ENCODE measurements around the gene ANKRD37. TPM values are rescaled to one million over a fixed set of nuclear protein-coding genes. Genes with fewer than 3 reads are reported as not detected.

The ANKRD37 gene
- total and polyA plus RNA-seq, 12 donors = 7.6 to 28.6 (median 13.7) TPM

- DNase-seq = no peak
- Histone ChIP-seq H3K36me3 (no peaks in the 10 kb centered on the region), H3K27me3 (peaks cover 0 to 4% (median 0%) of the 10 kb centered on the region in 7 donors), H3K9me3 (no peaks in the 10 kb centered on the region), H3K27ac (no peak overlapping the region), H3K4me1 (no peaks in the 10 kb centered on the region), H3K4me3 (no peak overlapping the region)
- no peak for ATAC-seq
- no peak for TF ChIP-seq CTCF (IDR thresholded peaks at IDR 0.05)
- intact Hi-C loops (cut with DNase I) = no loop called here
Observed at GRCh38 chr4:185437809-185438208, 41.2 kb downstream of the ANKRD37 start.

GRCh38 chr4:185441479-185441878, 44.8 kb downstream of the ANKRD37 start:
- no peak for ATAC-seq
- intact Hi-C loops (cut with DNase I) = no loop called here
- DNase-seq = no peak
- Histone ChIP-seq H3K27me3 (no peaks in the 10 kb centered on the region), H3K36me3 (no peaks in the 10 kb centered on the region), H3K4me1 (no peaks in the 10 kb centered on the region), H3K27ac (no peak overlapping the region), H3K9me3 (no peaks in the 10 kb centered on the region), H3K4me3 (no peak overlapping the region)
- no peak for TF ChIP-seq CTCF (IDR thresholded peaks at IDR 0.05)
- WGBS, 2 donors = 92 to 94% methylated on average over 2 of the region's 2 CpGs

- Histone ChIP-seq H3K27ac (no peak overlapping the region), H3K36me3 (no peaks in the 10 kb centered on the region), H3K9me3 (no peaks in the 10 kb centered on the region), H3K27me3 (no peaks in the 10 kb centered on the region), H3K4me1 (no peaks in the 10 kb centered on the region), H3K4me3 (no peak overlapping the region)
- DNase-seq = no peak
- intact Hi-C loops (cut with DNase I) = no loop called here
- no peak for TF ChIP-seq CTCF (IDR thresholded peaks at IDR 0.05)
- ATAC-seq = no peak
- WGBS, 2 donors = 95 to 97% methylated on average over 2 of the region's 2 CpGs
Observed at GRCh38 chr4:185445209-185445608, 48.6 kb downstream of the ANKRD37 start.

Other genes starting within 250 kb of the ANKRD37 start
- 10 to 100 TPM; 10.6 to 20.9 (median 13.0) TPM for gene CFAP97, start 192.8 kb upstream of the ANKRD37 start, total RNA-seq
- gene CFAP97, start 192.8 kb upstream of the ANKRD37 start, polyA plus RNA-seq = 1 to 10 TPM; 3.3 to 4.0 TPM
- gene SNX25, start 187.2 kb upstream of the ANKRD37 start, total RNA-seq = 10 to 100 TPM in 3 of 10 donors, 1 to 10 TPM in 7; 7.4 to 12.6 (median 9.8) TPM
- 1 to 10 TPM; 4.4 to 6.3 TPM for gene SNX25, start 187.2 kb upstream of the ANKRD37 start, polyA plus RNA-seq
- gene LRP2BP, start 917 bp upstream of the ANKRD37 start, total RNA-seq = 1 to 10 TPM; 1.5 to 6.1 (median 2.3) TPM
- gene LRP2BP, start 917 bp upstream of the ANKRD37 start, polyA plus RNA-seq = 1 to 10 TPM; 1.0 to 2.4 TPM
- gene UFSP2, start 29.1 kb downstream of the ANKRD37 start, total RNA-seq = 10 to 100 TPM; 29.4 to 52.4 (median 43.7) TPM
- 10 to 100 TPM; 16.5 to 28.6 TPM for gene UFSP2, start 29.1 kb downstream of the ANKRD37 start, polyA plus RNA-seq
- gene CCDC110, start 74.9 kb downstream of the ANKRD37 start, total RNA-seq = 1 to 10 TPM in 7 of 10 donors, under 1 TPM in 3; 0.54 to 2.5 (median 1.9) TPM
- under 1 TPM; 0.12 to 0.29 TPM for gene CCDC110, start 74.9 kb downstream of the ANKRD37 start, polyA plus RNA-seq
- 100 to 1,000 TPM; 112 to 846 (median 292) TPM for gene PDLIM3, start 138.7 kb downstream of the ANKRD37 start, total RNA-seq
- gene PDLIM3, start 138.7 kb downstream of the ANKRD37 start, polyA plus RNA-seq = 100 to 1,000 TPM; 120 to 538 TPM

All from heart right ventricle (tissue), 16 donors.